ENCODE data around the gene IPCEF1.

The IPCEF1 gene

DNA sequence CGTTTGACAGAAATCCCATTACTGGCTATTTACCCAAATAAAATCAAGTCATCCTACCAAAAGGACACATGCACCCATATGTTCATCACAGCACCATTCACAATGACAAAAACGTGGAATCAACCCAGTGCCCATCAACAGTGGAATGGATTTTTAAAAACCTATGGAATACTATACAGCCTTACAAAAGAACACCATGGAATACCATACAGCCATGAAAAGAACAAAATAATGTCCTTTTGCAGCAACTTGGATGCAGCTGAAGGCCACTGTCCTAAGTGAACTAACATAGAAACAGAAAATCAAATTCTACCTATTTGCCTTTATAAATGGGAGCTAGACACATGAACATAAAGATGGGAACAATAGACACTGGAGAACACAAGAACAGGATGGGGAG is 17.4 kb upstream of the IPCEF1 start:
- DNase-seq (ENCODE audit: low spot score) = no peak

DNA sequence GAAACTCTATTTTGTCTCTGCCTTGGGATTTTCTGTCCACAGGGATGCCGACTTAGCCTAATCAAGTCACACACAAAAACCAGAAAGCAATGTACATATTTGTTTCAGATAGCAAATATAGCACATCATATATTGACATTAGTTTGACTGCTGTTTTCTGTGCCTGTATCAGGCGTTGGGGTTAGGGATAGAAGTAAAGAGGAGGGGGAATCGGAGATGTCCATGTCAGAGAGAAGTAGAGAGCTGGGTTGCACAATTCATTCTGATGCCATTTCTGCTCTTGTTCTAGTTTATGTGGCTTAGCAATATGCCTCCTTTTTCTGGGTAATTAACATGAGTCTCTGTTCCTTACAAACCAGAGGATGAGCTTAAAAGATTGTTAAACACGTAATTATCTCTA is 14.7 kb upstream of the IPCEF1 start:
- DNase-seq (ENCODE audit: low spot score) = no peak

DNA sequence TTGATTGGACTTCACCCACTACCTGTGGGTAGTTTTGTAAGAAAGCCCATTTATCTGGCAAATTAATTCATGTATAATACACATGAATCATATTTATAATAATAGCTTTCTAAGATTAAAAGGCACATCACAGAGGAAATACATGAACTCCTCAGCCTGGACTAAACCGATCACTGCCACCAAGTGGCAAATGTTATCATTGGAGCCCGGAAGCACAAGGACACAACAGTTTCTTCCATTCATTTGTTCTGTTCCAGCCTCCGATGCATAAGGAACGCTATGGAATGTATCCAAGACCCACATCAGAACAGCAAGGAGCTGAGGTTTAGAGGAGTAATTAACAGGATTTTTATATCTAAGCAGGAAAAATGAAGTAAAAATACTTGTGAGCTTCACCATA is 13.9 kb upstream of the IPCEF1 start:
- DNase-seq (ENCODE audit: low spot score) = no peak

DNA sequence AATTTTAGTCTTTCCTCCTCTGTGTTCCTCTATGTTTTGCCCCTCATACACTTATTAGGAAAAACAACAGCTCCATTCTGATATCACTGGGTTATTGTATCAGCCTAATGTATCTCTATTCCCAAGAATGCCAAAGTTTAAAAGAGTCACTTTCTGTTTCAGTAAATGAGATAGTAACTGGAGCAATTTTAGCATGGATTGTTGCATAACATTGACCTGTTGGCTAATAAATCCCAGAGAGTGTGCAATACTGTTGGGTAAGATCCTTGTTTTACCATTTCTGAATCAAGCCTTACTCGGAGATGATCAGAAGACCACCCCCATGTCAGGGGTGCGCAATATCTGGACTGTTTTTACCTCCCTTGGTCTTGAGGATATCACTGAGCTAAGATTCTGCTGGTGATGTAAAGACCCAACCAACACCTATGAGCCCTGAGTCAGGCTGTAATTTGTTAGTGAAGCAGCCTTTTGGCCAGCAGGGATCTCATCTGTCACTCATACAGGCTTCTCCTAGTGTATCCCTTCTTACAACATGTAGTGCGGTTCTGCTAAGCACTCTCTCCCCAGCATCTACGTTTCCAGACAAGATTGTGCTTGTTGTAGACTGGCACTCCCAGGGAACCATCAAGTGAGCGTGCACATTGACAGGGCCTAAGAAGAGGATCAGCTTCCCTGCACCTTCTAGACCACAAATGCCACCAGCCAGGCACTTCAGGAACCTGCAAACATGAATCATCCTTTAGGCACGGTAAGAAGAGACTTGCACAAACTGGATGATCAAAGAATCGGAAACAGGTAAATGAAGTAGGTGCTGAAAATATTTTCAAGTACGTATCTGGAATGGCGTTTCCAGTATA is 11.5 kb upstream of the IPCEF1 start:
- no peak for DNase-seq (ENCODE audit: low spot score)

DNA sequence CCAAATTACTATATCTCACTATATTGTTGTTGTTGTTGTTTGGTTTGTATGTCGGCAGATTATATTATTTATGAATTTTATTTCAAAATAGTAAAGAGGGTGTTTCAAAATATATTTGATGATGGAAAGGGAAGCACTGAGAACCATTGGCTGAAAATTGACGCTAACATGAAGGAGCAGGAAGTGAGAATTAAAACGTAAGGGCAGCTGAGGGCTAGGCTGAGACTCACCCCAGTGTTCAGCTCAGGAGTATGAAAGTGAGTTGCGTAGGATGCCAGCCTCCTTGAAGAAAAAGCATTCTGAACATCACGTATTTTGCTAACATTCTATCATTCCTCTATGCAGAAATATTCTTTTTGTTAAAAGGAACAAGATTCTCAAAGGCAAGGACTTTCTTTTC is 10.7 kb upstream of the IPCEF1 start:
- no peak for DNase-seq (ENCODE audit: low spot score)

DNA sequence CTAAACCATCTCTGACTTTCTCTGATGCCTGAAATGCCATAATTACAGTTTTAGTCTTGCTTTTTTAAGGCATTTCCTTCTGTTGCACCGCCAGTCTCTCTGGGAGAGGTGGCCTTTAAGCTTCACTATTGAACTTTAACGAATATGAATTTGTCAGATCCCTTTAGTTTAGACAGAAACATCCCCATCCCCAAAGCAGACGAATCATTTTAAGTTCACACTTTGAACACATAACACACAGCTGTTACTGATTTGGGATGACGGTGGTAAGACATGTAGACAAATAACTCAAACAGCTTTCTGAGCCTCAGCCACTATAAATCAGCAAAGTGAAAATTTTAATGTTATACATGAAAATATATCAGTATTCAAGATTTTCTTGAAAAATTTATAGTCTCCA is 7.2 kb upstream of the IPCEF1 start:
- no peak for DNase-seq (ENCODE audit: low spot score)

DNA sequence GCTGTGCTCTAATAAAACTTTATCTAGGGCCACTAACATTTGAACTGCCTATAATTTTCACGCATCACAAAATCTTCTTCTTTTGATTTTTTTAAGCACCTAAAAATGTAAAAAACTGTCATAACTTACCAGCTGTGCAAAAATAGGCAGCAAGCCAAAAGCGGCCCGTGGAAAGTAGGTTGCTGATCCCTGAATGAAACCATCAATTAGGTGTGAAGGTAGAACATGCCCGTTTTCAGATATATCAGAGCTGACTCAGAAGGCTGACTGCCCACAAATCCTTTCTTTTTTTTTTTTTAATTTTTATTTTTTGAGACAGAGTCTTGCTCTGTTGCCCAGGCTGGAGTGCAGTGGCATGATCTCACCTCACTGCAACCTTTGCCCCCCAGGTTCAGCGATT is 4.9 kb upstream of the IPCEF1 start:
- DNase-seq (ENCODE audit: low spot score) = no peak

DNA sequence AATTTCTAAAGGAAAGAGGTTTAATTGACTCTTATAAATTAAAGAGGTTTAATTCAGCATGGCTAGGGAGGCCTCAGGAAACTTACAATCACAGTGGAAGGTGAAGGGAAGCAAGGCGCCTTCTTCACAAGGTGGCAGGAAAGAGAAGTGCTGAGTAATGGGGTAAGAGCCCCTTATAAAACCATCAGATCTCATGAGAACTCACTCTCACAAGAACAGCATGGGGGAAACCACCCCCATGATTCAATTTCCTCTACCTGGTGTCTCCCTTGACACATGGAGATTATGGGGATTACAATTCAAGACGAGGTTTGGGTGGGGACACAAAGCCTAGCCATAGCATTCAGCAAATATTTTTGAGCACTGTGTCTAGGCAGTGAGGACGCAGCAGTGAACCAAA is 3.9 kb upstream of the IPCEF1 start:
- no peak for DNase-seq (ENCODE audit: low spot score)

DNA sequence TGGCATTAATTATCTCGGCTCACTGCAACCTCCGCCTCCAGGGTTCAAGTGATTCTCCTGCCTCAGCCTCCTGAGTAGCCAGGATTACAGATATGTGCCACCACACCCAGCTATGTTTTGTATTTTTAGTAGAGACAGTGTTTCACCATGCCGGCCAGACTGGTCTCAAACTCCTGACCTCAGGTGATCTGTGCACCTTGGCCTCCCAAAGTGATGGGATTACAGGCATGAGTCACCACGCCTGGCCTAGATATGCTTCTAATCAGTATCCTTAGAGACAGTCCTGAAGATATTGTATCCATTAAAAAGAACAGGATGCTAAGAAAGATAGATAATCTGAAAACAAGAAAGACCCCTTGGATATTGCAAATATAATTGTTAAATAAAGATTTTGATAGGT is 3.1 kb upstream of the IPCEF1 start:
- no peak for DNase-seq (ENCODE audit: low spot score)

DNA sequence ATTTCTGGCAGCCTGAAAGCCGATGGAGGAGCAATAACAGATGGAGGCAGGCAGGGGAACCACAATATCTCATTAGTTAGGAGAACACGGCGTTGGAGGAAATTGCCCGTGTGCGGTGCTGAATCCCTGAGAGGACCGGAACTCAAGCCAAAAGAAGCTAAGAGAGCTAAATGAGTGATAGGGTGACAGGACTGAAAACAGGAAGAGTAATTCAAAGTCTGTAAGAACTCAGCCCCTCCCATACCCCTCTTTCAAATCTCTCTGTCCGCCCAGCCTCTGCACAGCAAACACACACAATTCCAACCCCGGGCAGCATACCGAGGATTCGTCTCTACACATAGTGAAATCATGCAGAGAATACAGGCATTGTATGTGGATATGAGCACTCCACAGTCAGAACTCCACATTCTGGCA is 2.6 kb upstream of the IPCEF1 start:
- DNase-seq (ENCODE audit: low spot score) = no peak

DNA sequence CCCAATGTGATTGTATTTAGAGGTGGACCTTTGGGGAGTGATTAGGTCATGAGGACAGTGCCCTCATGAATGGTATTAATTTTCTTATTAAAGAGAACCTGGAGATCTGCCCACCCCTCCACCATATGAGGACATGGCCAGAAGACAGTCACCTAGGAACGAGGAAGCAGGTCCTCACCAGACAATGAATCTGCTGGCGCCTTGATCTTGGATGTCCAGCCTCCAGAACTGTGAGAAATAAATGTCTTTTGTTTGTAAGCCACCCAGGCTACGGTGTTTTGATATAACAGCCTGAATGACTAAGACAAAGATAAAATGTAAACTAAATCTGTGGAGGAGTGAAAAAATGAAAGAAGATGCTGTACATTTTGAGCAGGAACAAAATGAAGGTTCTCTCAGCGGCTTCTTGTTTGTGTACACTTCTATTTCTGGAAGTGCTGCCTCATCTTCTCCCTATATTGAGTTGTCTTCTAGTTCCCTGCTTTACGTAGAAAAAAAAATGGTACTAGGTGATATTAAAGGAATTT is 1.5 kb upstream of the IPCEF1 start:
- no peak for DNase-seq (ENCODE audit: low spot score)

DNA sequence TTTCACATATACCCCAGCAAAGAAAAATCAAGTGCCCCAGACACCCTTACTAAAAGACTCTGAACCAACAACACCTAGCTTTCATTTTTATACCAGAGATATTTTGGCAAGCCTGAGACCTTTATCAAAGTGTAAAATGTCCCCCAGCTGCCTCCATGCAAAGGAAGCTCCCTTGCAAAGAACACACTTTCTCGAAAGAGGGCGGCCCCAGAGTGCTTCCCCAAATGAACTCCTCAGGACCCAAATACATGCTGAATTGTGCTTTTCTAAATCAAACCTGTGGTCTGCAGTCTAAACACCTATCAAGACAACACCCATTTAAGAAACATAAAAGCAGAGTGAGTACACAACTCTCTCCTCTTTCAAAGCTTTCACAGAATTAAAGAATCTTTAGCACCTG is 490 bp downstream of the IPCEF1 start:
- DNase-seq (ENCODE audit: low spot score) = no peak

DNA sequence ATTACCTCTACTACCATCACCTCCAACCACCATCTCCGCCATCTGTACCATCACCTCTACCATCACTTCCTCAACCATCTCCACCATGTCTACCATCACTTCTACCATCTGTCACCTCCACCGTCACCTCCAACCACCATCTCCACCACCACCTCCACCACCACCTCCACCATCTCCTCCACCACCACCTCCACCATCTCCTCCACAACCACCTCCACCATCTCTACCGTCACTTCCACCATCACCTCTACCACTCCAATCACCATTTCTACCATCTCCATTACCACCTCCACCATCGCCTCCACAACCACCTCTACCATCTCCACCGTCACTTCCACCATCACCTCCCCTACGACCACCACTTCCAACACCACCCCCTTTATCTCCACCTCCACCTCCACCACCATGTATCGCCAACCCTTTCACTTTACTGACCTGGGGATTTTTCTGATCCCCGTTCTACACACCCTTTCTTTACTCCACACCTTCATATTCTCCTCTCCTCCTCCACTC is 2.3 kb downstream of the IPCEF1 start:
- no peak for DNase-seq (ENCODE audit: low spot score)

DNA sequence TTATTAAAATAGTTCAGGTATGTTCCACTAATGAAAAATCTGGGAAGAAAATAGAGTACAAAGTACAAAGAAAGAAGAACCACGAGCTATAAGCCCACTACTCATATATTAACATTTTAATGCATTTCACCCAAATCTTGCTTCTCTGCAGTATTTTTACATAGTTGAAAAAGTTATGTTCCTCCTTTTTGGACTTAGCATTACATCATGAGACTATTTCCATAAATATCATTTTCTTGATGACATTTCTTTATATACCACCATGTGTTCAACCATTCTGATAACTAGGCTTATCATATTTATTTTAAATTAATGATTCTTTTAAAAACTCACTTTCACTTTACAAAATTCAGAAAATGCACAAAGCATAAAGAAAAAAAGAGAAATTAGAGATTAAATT is 3.0 kb downstream of the IPCEF1 start:
- DNase-seq (ENCODE audit: low spot score) = no peak

DNA sequence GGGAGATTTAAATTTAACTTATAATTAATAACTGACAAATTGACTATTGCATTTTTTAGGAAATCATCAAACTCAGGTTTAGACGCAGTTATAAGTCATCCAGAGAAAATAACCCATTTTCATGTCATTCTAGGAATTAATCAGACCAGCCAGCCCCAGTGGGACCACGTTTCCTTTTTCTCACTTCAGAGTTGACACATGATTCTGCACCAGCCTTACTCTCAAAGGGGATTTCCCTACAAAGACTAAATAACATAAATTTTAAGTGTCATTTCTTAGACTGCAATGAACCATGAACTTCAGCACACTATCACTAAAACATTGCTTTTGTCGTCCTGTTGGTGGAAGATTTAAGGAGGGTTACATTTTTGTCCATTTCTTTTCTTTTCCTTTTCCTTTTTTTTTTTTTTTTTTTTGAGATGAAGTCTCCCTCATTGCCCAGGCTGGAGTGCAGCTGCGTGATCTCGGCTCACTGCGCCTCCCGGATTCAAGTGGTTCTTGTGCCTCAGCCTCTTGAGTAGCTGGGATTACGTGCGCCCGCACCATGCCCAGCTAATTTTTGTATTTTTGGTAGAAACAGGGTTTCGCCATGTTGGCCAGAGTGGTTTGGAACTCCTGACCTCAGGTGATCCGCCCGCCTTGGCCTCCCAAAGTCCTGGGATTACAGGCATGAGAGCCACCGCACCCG is 3.6 kb downstream of the IPCEF1 start:
- DNase-seq (ENCODE audit: low spot score) = no peak

DNA sequence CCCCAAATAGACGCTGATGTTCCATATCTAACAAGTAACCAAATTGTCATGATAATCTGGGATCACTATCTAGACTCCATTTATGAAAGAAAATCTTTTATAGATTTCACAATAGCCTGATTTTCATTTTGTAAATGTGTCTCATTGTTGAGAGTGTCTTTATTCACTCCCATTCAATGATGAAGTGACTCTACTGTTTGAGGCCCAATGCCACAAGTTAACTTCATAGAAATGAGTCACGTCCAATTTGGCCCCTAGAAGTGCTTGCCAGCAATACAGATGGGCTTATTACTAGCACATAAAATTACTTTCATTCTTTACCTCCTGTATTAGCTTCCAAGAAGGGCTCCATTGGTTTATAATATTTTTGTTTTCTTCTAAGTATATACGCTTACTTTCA is 6.3 kb downstream of the IPCEF1 start:
- DNase-seq (ENCODE audit: low spot score) = no peak

DNA sequence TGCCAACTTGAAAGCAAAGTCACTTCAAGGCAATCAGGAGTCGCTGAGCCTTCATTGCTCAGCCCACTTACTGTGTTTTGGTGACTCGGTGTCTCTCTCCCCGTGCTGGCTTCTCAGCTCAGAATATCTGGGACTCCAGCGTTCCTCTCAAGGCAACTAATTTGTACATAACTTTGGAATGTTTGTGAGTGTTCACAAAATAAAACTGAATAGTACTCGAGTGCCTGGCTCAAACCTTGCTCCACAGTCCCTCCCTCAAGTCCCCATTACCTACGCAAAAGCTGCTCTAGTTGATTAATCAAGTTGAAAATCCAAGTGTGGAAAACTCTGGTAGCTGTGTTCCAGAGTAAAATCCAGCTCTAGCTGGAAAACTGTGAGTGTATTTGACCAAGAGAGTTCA is 8.6 kb downstream of the IPCEF1 start:
- no peak for DNase-seq (ENCODE audit: low spot score)

DNA sequence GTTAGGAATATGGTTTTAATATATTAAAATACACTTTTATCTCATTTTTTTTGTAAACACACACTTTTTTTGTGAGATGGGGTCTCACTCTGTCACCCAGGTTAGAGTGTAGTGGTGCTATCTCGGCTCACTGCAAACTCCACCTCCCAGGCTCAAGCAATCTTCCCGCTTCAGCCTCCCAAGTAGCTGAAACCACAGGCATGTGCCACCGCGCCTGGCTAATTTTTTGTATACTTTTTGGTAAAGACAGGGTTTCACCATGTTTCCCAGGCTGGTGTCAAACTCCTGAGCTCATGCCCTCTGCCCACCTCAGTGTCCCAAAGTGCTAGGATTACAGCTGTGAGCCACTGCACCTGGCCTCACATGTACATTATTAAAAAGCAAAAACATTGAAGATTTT is 10.8 kb downstream of the IPCEF1 start:
- no peak for DNase-seq (ENCODE audit: low spot score)

DNA sequence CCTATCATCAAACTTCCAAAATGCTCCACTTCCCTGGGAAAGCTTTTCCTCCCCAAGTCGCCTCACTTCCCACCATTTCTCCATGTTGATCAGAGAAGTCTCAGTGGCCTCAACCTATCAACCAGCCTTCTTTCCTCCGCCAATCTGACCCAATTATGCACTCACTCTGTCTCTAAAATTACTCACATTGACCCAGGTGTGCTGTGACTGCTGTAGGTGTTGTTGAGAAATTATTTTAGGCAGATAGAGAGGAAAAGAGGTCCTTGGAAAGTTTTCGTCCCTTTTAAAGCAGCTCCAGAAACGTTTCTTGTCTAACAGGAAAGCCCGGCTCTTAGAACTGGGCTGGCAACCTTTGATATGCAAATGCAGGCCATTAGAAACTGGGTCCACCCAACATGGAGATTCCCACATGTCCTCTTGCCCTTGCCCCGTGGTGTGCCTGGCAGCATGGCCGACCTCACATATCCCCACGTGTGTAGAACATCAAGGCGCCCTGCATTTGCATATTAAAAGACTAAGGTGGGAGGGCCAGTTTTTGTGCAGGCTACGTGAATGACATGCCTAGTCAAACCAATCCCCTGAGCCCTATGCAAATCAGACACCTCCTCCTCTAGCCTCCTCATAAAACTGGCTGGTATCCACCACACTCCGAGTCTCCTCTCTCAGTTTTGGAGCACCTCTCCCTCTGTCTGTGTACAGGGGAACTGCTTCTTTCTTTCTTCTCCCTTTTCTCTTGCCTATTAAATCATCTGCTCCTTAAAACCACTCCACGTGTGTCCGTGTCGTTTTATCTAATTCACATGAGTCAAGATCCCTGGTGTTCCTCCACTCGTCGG is 12.9 kb downstream of the IPCEF1 start:
- no peak for DNase-seq (ENCODE audit: low spot score)

DNA sequence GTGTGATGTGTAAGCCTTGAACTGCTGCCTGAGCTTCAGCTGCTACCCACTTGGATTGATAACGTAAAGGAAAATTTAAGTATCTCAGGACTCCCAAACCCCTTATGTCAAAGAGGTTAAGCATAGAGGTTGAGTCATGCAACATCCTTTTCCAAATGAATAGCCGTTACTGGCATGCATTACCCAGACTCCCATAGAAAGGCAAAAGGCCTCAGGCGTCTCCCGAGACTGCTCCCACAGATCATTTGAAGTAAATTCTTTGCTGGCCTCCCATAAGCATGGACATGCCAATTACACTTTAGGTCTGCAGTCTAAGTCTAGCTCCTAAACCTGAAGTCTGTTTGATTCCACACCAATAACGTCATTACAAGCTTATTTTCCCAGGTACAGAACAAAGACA is 14.7 kb downstream of the IPCEF1 start:
- no peak for DNase-seq (ENCODE audit: low spot score)

DNA sequence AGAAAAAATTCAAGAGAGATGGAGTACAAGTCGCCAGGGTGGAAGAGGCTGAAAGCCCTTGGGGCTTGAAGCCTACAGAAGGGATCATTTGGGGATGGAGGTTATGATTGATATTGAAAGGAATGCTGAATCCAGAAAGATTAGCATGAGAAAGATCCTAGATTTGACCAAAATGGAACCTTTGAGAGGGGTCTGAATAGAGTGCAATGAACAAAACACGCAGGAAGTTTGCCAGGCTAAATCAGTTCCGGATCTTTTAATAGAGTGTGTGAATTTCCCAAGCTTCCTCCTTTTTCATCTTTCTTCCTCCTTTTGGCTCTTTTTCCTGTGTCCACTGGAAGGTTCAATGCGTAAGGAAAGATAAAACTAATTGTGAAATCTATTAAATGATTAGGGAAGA is 15.3 kb downstream of the IPCEF1 start:
- DNase-seq (ENCODE audit: low spot score) = no peak

DNA sequence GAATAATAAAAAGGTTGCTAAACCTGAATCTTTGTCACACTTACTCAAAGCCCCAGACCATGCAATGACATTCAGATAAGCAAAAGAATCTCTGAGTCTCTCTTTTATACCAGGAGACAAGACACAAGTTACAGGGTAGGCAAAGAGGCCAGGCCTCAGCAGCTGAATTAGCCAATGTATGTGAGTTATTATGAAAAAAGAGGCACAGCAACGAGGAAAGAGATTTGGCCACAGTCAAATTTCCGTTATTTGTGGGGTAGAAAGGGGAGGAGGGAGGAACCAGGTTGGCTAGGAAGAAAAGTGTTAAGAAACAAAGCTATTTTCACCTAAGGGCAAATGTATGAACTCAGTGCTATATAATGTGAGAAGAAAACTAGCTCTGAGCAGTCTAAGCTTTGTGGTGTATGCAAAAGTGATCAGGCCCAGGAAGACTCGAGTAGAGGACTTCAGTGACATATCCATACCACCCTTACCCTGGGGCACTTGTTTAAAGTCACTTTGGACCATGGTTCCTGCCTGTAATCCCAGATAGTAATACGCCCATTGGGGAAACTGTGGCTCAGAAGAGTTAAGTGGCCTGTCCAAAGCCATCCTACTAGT is 19.1 kb downstream of the IPCEF1 start:
- DNase-seq (ENCODE audit: low spot score) = no peak
